AG09309 (cell line): ENCODE measurements around the gene FCMR.

Source experiments
- DNase-seq: peaks from one replicate; pipeline ENCODE4 v3.0.0-alpha.2; 2010; ENCODE audit warnings: low read depth
- H3K4me3 ChIP-seq: 2 replicates; pipeline ENCODE4 v1.5.1; 2011; ENCODE audit warnings: mild to moderate bottlenecking, low read depth, low read length, moderate library complexity; ENCODE audit not compliant: control insufficient read depth
- TF ChIP-seq, protein P1 (sequence below): IDR thresholded peaks from 2 replicates; pipeline ENCODE4 v1.5.1; 2011; ENCODE audit warnings: mild to moderate bottlenecking, low read depth, low read length, inconsistent platforms; ENCODE audit not compliant: insufficient read depth, control insufficient read depth; ENCODE audit errors: missing control alignments

Gene FCMR

DNA sequence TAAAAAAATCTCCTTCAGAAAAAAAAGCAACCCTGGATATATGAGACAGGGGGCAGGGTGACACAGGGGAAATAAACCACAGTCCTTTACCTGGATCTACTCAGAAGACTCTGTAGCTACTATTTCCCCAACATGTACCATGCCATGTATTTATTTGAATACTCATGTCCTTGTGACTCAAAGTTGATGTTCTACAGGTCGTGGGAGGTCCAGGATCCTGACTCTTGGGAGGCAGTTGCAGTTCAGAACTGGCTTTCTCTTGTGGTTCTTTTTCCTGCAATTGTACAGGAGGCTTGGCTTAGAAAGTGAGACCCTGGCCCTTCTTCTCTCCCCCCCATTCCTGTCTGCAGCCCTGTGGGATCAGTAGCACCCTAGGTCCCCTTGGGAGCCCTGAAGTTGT lies 30.3 kb downstream of the FCMR start:
- TF ChIP-seq, protein P1, sequence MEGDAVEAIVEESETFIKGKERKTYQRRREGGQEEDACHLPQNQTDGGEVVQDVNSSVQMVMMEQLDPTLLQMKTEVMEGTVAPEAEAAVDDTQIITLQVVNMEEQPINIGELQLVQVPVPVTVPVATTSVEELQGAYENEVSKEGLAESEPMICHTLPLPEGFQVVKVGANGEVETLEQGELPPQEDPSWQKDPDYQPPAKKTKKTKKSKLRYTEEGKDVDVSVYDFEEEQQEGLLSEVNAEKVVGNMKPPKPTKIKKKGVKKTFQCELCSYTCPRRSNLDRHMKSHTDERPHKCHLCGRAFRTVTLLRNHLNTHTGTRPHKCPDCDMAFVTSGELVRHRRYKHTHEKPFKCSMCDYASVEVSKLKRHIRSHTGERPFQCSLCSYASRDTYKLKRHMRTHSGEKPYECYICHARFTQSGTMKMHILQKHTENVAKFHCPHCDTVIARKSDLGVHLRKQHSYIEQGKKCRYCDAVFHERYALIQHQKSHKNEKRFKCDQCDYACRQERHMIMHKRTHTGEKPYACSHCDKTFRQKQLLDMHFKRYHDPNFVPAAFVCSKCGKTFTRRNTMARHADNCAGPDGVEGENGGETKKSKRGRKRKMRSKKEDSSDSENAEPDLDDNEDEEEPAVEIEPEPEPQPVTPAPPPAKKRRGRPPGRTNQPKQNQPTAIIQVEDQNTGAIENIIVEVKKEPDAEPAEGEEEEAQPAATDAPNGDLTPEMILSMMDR = no peak
- no peak for DNase-seq
- H3K4me3 ChIP-seq = no peak overlapping the region

DNA sequence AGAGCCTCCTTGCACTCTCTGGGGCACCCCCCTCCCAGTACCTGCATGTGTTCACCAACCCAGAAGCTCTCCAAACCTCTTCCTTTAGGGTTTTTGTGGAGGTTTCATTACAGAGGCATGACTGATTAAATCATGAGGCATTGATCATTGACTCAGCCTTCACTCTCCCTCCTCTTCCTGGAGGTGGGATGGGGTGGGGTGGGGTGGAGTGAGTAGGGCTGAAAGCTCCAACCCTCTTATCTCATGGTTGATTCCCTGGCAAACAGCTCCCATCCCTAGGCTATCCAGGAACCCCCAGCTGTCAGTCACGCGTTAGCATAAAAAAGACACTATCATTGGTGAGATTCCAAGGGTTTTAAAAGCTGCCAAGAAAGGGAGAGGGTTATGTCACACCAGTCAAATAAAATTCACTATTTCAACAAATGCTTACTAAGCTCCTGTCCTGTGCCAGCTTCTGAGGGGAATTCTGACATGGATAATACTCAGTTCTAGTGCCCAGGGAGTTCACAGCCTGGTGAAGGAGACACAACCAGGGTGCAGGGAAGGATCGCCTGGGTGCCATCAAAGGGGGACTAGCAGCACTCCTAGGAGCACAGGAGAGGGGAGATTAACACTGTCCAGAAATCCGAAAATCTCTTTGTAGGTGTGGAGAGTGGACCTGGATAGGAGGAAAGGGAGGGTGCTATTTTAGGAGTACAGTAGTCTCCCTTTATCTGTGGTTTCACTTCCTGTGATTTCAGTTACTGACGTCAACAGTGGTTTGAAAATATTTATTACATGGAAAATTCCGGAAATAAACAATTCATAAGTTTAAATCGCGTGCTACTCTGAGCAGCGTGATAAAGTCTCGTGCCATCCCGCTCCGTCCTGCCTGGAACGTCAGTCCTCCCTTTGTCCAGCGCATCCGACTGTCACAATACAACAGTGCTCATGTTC lies 31.3 kb downstream of the FCMR start:
- TF ChIP-seq, protein P1 = no peak

DNA sequence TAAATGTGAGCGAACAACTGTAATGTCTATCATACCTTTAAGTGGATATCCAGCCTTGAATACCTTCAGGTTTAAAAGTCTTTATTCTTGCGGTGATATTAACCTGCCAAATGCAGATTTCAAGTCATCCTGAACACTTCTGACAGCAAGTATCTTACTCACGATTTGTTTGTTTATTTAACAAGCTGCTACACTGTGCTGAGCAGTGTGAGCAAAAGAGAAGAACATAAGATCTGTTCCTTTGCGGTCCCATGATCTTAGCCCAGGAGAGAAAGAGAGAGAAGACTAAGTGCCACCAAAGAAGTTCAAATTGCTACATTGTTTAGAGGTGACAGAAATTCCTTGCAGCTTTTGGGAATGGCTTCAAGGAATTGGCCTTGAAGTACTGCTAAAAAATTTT lies 34.0 kb downstream of the FCMR start:
- TF ChIP-seq, protein P1 = no peak
- DNase-seq = no peak
- no peak overlapping the region for H3K4me3 ChIP-seq

More for the DNA sequence above, 31.3 kb downstream of the FCMR start:
- no peak overlapping the region for H3K4me3 ChIP-seq
- DNase-seq = peak; percentile 90

DNA sequence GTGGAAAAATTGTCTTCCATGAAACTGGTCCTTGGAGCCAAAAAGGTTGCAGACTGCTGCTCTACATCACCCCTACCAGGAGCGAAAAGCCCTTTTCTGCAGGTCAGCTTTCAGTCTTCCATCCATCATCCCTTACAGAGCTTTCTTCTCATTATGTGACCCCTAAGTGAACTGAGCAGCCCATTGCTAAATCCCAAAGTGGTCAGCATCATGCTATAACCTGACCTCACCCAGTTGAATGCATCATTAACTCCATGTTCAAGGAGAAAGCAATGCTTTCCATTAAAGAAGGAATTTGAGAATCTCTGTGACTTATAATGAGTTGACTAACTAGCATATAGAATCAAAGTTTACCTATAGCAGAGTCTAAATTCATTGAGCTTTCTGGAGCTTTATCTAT lies 34.9 kb downstream of the FCMR start:
- DNase-seq = no peak
- no peak overlapping the region for H3K4me3 ChIP-seq
- TF ChIP-seq, protein P1 = no peak

DNA sequence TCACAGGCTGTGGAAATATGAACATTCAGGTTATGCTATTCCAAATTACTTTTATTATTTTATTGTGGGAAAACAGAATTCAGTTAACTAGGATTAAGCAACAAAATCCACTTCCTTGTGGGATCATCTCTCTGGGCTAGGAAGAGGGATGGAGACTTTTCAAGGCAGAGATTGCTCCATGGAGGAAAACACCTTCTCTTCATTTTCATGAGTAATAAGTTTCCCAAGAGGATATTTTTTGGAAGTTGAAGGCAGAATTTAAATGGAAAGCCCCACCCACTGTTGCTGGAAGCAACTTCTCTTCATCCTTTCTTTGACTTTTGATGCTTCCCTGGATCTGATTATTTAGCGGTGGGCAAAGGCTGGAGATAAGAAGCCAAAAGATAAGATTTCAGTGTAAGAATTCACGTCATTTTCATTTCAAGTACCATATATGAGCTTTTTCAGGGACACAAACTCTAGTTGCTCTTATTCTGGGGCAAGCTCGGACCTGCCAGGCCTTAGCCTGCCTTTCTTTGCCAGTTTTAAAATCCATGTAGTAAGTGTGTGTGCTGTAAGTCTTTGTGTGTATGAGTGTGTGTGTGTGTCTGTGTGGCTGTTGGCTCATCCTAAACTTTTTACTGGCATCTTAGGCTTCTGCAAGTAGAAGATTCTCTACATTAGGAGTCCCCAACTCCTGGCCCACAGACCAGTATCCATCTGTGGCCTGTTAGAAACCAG lies 36.2 kb downstream of the FCMR start:
- H3K4me3 ChIP-seq = no peak overlapping the region
- TF ChIP-seq, protein P1 = no peak
- no peak for DNase-seq

DNA sequence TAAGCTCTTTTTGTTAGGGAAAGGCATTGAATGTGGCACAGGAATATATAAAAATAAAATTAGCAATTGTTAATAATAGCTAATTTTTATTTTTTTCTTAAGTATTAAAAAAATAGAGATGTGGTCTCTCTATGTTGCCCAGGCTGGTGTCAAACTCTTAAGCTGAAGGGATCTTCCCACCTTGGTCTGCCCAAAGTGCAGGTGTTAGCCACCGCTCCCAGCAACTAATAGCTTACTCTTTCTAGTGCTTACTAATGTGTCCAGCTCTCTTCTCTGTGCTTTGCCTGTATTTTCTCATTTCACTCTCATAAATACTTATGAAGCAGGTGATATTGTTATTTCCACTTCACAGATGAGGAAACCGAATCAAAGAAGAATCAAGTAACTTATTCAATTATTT lies 37.9 kb downstream of the FCMR start:
- no peak overlapping the region for H3K4me3 ChIP-seq
- no peak for DNase-seq
- TF ChIP-seq, protein P1 = no peak
